Dedifferentiated amniotic fluid mesenchymal stem cell (primary cell): Measurements from ENCODE around the gene SFXN3.
"Not testable (repeated sequence)": the region's sequence is repeated elsewhere in the genome, so short reads cannot be mapped to it uniquely, and the experiment has no call there.

Source experiments
- DNase-seq: peaks from one replicate; pipeline ENCODE4 v3.0.0-alpha.2; 2016; ENCODE audit errors: extremely low spot score

Gene SFXN3

GRCh38 chr10:101015582-101015973 lies 15.5 kb upstream of the SFXN3 start:
- DNase-seq, result no peak

DNA sequence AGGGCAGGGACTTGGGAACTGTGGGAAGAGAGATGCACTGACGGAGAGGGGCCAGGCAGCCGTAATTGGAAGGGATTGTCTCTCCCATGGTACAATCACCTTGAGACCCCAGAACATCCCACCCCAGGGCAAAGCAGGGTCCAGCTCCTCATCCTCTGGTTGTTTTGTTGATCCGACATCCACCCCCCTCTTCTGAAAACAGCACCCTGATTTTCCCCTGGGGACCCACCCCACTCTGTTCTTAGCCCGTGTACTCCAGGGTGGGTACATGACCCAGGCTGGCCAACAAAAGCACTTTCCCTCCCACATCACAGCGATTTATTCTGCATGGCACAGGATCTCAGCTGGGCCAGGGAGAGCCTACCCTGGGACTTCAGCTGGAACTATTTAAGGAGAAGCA lies 14.2 kb upstream of the SFXN3 start:
- DNase-seq, result no peak

DNA sequence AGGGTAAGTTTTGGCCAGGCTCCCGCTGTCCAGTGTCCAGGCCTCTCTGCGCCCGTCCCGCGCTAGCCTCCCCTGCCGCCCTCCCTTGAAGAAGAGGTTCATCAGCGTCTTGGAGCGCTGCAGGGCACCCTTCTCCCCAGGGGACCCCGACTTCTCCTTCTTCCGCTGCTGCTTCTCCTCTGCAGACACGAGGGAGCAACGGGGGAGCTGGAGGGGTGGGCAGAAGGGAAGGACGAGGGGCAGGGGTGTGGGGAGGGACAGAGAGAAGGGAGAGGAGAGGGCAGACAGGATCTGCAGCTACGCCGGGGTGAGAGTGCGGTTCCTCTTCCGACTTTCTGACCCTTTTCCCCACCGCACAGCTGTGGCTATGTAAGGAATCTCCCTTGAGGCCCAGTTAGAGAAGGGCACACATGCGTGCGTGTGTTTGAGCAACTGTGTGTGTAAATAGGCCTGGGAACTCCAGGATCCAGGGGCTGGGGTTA lies 12.9 kb upstream of the SFXN3 start:
- no peak for DNase-seq

GRCh38 chr10:101018600-101019439 lies 12.2 kb upstream of the SFXN3 start:
- peak; percentile 48 for DNase-seq

DNA sequence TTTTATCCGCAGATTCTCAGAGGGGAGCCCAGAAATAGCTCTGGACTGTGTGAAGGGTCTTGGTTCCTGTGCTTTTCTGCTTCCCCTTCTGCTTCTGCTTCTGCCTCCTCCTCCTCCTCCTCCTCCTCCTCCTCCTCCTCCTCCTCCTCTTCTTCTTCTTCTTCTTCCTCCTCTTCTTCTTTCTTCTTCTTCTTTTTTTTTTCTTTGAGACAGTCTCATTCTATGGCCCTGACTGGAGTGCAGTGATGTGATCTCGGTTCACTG lies 11.7 kb upstream of the SFXN3 start:
- no peak for DNase-seq

- DNase-seq, result no peak
Measured at GRCh38 chr10:101020427-101021075, 10.5 kb upstream of the SFXN3 start.

DNA sequence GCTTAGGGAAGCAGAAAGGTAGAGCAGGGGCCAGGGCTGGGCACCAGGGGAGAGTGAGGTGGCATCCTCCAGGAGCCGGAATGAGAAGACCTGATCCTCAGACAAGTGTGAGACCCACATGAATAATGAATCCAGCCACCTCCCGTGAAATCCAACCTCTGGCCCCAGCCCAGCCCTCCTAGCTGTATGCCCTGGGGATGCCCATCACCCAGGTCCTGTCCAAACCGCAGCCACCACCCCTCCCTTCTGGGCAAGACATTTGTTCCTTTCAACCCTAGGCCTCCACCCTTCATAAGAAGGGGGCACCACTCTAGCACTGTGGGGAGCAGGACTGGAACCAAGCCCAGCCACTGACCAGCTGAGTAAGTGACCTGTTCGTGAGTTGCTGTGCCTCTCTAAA lies 9.8 kb upstream of the SFXN3 start:
- no peak for DNase-seq

DNA sequence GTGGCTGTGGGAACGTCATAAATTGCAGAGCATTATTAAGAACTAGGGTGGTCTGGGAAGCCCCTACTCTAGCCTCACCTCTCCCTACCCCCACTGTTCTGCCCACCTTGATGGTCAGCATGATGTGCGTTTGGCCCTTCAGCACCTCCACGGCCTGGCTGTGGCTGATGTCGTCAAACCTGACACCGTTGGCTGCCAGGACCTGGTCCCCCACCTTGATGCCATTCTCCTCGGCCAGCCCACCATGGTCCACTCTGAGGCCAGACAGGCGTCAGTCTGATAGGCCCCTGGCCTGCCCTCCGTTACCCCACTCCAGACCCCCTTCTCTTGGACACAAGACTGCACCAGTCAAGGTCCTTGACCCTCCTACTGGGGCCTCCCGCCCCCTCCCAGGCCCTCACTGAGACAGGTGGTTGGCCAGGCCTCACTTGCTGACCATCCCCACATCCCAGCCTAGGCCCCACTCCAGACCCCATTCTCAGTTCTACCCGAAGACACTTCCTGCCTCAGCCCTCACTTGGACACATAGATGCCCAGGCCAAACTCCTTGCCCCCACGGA lies 9.3 kb upstream of the SFXN3 start:
- DNase-seq, result no peak

- no peak for DNase-seq
Measured at GRCh38 chr10:101022967-101023705, 7.9 kb upstream of the SFXN3 start.

- DNase-seq, result no peak
Measured at GRCh38 chr10:101027106-101027720, 3.8 kb upstream of the SFXN3 start.

- no peak for DNase-seq
Measured at GRCh38 chr10:101028446-101029337, 2.3 kb upstream of the SFXN3 start.

- DNase-seq, result no peak
Measured at GRCh38 chr10:101029520-101030295, 1.3 kb upstream of the SFXN3 start.

DNA sequence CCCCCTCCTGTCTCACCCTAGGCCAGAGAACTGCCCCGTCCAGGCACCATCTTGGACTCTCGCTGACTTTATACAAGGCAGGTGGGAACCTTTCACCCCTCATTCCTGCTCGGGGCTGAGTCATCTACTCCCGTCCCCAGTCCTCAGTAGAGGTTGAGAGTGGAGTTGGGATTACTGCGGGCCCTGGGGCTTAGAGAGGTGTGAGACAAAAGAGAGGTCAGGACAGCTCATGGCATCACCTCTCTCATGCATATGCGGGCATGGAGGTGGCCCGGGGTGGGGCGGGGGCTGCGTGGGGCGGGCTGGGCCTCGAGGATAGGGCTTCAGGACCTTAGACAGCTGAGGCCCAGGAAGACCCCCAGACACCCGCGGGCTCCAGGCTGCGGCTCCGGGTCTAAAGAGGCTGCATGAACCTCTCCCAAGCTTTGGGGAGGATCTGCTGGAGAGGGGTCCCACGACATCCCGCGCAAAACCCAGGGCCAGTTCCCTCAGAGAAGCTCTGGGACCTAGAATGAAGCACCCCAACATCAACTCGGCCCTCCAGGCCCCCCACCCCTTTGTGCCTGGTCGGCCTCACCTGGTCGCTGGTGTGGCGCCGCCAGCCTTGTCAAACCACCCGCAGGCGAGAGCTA lies 422 bp upstream of the SFXN3 start:
- DNase-seq, result no peak

DNA sequence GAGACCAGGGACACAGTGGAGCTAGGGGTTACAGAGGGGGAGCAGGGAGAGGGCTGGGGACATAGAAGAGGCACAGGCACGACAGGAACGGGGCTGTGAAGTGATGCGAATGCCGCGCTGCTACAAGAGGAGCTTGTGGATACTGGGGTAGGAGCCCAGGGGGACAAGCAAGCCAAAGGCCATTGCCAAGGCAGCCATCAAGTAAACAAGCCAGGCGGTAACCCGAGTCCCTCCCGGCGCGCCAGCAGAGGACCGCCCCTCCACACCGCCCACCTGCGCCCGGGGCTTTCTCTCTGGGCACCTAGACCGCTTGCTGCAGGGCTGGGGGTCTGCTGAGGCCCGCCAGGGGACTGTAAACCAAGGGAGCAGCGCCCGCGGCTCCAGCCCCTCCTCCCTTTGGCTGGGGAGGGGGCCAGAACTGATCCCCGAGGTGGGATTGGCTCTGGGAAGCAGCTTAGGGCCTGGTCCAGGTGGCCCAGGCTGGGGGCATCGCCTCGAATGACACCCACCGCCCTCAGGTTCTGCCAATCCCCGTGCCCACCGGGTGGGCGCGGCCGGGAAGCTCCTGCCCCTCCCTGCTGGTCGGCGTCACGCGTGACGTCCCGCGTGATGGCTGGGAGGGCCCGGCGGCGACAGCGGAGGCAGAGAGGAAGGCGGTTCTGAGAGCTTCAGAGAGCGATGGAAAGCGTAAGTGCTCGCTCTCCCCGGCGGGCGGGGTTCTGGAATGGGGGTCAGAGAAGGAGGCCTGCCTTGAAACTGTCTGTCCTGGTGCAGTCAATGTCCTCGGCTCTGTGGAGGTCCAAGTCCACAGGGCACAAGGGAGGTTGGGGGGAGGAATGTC lies 982 bp downstream of the SFXN3 start:
- peak; percentile 62 for DNase-seq

DNA sequence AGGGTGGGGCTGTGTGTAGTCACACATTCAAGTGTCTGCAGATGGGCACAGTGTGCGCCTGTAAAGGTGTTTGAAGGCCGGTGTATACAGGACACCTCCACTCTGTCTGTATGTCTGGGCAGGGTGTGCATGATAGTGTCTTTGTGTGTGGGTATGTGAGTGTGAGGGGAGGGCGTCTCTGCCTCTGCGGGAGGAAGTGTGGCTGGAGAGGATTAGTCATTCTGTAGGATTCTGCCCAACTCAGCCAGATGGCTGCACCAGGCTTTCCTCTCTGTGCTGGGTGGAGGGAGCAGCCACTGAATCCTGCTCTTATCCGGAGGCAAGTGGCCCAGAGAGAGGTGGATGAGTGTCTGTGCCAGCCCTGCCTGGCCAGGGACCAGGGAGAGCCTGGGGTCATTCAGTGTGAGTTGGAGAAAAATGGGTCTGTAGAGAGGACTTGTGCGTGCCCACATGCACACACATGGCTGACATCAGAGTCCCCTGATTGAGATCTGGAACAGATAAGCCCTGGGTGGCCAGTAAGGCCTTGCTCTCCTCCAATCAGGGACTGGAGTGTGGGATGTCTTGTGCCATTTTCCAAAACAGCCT lies 1.7 kb downstream of the SFXN3 start:
- DNase-seq, result peak; percentile 89

GRCh38 chr10:101033276-101033675 lies 2.2 kb downstream of the SFXN3 start:
- DNase-seq, result no peak

DNA sequence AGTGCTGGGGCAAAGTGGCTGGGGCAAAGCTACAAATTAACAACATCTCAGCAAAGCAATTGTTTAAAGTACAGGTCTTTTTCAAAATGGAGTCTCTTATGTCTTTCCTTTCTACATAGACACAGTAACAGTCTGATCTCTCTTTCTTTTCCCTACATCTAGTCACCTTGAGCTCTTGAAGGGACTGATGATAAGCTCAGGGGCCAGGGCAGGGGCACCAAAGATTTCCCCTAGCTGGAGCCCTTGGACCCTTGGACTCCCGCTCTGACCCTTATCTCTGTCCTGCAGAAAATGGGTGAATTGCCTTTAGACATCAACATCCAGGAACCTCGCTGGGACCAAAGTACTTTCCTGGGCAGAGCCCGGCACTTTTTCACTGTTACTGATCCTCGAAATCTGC lies 3.4 kb downstream of the SFXN3 start:
- not testable (repeated sequence) for DNase-seq

DNA sequence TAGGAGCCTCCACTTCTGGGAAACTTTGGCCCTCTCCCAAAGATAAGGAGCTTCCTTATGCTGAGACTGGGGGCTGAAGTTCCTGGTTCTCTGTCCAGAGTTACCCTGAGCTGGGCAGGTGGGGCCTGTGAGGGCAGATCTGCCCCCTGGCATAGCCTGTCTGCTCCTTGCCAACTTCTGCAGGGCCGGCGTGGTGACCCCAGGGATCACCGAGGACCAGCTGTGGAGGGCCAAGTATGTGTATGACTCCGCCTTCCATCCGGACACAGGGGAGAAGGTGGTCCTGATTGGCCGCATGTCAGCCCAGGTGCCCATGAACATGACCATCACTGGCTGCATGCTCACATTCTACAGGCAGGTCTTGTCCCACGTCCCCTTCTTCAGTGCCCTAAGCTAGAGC lies 4.3 kb downstream of the SFXN3 start:
- no peak for DNase-seq
